Tibial nerve (tissue), 4 donors: Measurements from ENCODE around the gene SMPD2.

Source experiments
- CTCF ChIP-seq, 5 experiments: fragments of 200-600 bp in 3 of 5; fragments of 450-650 bp in 2 of 5; sonication (generic) in 3 of 5; IDR thresholded peaks; one replicate each; pipeline ENCODE4 v1.5.1; 2016 to 2019; ENCODE audit warnings: antibody characterized with exemption in 5 of 5, mild to moderate bottlenecking in 3 of 5, moderate library complexity in 2 of 5
- EP300 ChIP-seq, 2 donors: sonication (generic); formaldehyde crosslinking; IDR thresholded peaks; one replicate each; pipeline ENCODE4 v1.6.1; 2017; ENCODE audit warnings: antibody characterized with exemption in 2 of 2, mild to moderate bottlenecking in 1 of 2

- TF ChIP-seq CTCF (IDR thresholded peaks at IDR 0.05) (peak; percentile 36 to 59 (median 48)), EP300 (IDR thresholded peaks at IDR 0.05) (peak in 1 of 2 donors; percentile 14)
These were observed 15.1 kb downstream of the SMPD2 start, which contains the start of gene MICAL1 for GRCh38 chr6:109455437-109456110.
